Gastrocnemius medialis (tissue), 4 donors: ENCODE data around the gene FCHSD2.

Experiments used
- POLR2A ChIP-seq, 2 donors: fragments of 450-650 bp; IDR thresholded peaks; one replicate each; pipeline ENCODE4 v1.6.1; 2017; ENCODE audit warnings: antibody characterized with exemption in 2 of 2, mild to moderate bottlenecking in 2 of 2, moderate library complexity in 2 of 2
- TF ChIP-seq, protein P1 (sequence below), 5 experiments: fragments of 450-650 bp in 3 of 5; fragments of 200-600 bp in 2 of 5; sonication (generic) in 2 of 5; IDR thresholded peaks in 4 of 5; conservative IDR thresholded peaks in 1 of 5; 1 replicate in 4 of 5; 2 replicates in 1 of 5; pipeline ENCODE4 v1.5.1; 2016 to 2019; ENCODE audit warnings: antibody characterized with exemption in 5 of 5, mild to moderate bottlenecking in 3 of 5, moderate library complexity in 3 of 5

DNA sequence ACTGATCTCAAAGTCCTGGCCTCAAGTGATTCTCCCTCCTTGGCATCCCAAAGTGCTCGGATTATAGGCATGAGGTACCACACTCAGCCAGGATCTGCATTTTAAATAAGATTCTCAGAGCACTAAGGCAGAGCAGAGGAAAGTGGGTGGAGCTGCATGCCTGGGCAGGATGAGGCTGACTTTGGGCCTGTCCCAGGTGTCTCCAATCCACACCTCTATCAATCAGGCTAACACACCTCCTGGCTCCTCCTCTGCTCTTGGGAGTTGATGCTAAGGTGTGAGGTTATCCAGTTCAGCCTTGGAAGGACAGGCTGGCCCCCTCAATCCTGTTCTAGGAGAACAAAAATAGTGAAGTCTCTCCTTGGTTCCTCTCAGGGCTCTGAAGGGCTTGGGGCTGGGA is 45.7 kb upstream of the FCHSD2 start:
- TF ChIP-seq, protein P1, sequence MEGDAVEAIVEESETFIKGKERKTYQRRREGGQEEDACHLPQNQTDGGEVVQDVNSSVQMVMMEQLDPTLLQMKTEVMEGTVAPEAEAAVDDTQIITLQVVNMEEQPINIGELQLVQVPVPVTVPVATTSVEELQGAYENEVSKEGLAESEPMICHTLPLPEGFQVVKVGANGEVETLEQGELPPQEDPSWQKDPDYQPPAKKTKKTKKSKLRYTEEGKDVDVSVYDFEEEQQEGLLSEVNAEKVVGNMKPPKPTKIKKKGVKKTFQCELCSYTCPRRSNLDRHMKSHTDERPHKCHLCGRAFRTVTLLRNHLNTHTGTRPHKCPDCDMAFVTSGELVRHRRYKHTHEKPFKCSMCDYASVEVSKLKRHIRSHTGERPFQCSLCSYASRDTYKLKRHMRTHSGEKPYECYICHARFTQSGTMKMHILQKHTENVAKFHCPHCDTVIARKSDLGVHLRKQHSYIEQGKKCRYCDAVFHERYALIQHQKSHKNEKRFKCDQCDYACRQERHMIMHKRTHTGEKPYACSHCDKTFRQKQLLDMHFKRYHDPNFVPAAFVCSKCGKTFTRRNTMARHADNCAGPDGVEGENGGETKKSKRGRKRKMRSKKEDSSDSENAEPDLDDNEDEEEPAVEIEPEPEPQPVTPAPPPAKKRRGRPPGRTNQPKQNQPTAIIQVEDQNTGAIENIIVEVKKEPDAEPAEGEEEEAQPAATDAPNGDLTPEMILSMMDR (IDR thresholded peaks at IDR 0.05 in 4 of 5, conservative IDR thresholded peaks at IDR 0.05 in 1 of 5) = no peak
- no peak for TF ChIP-seq POLR2A (IDR thresholded peaks at IDR 0.05)
